NCI-H187 treated with DMSO at 0.1 percent for 48 hours (cell line): ENCODE data around the gene SLC25A33.
"Not testable (repeated sequence)": the region's sequence is repeated elsewhere in the genome, so short reads cannot be mapped to it uniquely, and the experiment has no call there.

Experiments used
- DNase-seq: peaks from one replicate; lab custom pipeline; 2025; lab: John Stamatoyannopoulos, UW

The SLC25A33 gene

DNA sequence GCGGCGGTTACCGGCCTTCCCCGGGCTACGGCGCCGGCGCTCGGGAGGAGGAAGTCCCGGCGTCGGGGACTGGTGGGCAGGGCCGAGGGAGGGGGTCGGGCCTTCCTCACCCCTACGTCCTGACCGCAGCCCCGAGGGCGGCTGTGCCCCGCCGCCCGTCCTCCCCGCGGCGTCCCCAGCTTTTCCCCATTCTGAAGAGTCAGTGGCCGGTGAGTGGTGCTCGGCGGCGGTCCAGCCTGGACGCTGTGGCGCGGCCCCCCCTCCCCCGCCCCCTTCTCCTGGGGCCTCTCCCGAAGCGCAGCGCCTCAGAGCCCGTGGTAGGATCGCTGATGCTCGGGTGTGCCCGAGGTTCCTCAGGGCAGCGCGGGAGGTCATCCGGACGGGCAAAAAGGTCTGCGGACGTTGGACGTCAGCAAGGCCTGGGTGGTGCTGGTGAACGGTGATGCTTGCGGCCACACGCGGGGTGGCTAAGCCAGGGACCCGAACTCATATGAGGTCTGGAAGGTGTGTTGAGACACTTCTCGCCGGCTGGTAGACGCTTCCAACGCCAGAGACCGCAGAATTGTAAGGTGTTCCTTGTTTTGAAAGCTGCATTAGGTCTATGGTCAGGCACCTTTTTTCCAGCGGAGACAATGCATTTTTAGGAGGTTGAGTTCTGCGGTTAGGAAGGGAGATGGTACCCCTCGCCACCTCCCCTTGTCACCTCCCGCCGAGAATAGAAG lies 725 bp downstream of the SLC25A33 start:
- DNase-seq: no peak

DNA sequence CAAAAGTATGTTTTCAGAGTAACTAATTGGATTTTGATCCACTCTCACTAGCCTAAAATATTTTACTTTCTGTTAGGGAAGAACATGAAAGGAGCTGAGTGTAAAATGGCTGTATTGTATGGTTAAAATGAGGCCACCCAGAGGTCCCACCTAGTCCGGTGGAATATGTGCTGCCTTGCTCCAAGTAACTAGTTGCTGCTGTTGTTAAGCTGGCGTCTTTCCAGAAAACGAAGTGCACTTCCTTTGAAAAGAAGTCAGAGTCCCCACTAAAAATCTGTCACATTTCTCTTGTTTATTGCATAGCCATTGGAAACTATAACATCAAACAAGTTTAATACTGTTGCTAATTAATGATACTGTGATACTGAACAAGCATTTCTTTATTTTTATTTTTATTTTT lies 3.2 kb downstream of the SLC25A33 start:
- DNase-seq: no peak

DNA sequence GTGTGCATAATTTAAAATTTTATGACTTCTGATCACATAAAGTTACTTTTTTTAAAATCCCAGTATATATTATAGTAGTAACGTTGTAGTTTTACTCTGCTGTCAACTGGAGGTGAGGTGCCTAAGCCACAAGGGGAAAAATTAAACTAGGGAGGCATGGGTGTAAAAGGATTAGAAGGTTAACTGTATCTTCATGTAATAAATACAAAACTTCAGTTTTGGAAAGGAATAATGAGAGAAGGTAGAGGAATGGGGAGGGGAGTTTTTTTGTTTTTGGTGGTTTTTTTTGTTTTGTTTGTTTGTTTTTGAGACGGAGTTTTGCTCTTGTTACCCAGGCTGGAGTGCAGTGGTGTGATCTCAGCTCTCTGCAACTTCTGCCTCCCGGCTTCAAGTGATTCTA lies 5.7 kb downstream of the SLC25A33 start:
- DNase-seq: no peak

DNA sequence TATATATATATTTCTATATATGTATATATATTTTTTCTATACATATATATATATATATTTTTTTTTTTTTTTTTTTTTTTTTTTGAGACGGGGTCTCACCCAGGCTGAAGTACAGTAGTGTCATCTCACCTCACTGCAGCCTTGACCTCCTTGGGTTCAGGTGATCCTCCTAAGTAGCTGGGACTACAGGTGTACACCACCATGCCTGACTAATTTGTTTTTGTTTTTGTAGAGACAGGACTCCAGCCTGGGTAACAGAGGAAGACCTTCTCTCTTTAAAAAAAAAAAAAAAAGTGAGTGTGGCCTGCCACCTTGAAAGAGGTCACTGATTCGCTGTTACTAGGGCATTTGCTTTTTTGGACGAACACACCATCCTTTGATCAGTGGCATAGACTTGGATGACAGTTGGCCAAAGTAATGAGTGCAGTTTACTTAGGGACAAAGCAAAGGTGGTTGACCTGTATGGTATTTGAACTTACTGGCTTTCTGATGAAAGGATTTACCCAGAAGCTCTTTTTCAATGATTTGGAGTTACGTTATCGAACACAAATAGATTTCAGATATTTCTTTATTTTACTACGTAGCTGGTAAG lies 10.8 kb downstream of the SLC25A33 start:
- no peak for DNase-seq

DNA sequence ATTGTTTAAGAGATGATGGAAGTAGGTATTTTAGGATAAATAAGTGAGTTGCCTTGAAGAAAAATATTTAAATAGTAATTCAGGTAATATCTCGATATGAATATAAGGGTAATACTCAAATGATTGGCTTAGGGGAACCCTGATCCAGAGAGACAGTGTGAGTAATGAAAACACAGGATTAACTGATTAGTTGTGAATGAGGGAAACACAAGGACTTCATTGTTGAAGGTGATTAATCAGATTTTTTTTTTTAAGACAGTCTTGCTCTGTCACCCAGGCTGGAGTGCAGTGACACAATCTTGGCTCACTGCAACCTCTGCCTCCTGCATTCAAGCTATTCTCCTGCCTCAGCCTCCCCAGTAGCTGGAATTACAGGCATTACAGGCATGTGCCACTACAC lies 12.7 kb downstream of the SLC25A33 start:
- DNase-seq: no peak

DNA sequence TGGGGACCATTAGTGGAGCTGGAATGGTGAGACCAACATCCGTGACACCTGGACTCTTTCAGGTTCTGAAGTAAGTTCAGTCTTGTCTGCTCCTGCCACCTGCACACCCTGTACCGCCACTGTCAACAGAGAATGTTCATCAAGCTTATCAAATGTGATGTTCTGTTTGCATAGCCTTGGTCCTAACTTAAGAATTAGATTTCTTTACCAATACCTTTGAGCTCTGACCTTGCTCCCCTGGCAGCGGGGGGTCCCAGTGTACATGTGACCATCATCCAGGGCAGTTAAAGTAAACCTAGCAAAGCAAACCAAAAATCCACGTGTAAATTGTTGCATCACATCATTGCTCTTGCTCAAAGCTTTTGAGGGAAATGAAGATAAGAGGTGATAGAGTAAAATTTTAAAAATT lies 14.5 kb downstream of the SLC25A33 start:
- DNase-seq: no peak

DNA sequence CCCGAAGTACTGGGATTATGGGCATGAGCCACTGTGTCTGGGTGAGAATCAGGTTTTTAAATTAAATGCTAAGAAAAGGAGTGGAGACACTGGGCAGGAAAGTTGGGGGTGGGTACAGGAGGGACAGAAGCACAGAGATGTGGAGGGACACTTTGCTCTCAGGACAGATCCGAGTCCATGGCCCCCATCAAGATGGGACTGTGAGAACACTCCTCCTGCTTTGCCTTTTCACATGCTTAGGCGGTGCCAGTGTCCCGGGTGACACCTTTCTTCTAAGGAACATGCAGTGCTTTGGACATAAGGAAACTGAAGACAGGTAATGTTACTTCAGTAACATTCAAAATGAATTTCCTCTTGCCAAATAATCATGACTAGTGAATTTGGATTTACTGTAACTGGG lies 16.7 kb downstream of the SLC25A33 start:
- no peak for DNase-seq

DNA sequence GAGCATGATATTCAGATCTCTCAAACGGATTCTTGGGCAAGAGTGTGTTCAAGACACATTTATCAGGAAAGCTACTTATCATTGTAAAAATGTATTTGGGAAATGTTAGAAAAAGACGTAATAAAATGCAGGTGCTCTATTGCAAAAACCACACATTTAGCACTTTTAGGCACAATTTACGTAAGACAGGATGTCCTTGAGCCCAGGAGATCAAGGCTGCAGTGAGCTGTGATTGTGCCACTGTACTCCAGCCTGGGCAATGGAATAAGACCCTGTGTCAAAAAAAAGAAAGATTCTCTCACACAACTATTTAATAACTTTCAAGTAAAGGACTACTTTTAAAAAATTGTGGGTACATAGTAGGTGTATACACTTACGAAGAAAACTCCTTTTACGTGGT lies 18.4 kb downstream of the SLC25A33 start:
- no peak for DNase-seq

DNA sequence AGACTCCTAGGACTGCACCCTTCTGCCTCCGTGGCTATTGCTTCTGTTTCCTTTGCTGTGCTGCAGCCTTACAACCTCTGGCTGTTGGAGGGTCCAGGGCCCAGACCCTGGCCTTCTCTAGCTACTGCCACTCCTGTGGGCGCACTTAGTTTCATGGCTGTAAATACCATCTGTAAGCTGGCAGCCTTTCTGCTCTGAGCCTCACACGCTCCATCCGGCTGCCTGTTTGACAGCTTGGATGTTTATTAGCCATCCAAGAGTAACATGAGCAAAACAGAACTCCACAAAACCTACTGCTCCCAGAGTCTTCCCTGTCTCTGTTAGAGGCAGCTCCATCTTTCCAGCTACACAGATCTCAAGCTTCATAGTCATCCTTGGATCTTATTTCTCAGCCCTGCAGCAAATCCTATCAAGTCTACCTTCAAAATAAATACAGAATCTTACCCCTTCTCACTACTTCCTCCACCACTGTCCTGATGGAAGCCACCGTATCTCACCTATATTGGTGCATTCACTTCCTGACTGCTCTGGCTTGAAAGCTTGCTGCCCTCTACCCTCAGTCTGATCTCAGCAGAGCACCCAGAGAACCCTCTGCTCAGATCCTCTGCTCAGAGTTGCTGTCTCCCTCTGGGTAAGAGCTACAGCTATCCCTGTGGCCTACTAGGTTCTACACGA lies 19.1 kb downstream of the SLC25A33 start:
- DNase-seq: no peak

DNA sequence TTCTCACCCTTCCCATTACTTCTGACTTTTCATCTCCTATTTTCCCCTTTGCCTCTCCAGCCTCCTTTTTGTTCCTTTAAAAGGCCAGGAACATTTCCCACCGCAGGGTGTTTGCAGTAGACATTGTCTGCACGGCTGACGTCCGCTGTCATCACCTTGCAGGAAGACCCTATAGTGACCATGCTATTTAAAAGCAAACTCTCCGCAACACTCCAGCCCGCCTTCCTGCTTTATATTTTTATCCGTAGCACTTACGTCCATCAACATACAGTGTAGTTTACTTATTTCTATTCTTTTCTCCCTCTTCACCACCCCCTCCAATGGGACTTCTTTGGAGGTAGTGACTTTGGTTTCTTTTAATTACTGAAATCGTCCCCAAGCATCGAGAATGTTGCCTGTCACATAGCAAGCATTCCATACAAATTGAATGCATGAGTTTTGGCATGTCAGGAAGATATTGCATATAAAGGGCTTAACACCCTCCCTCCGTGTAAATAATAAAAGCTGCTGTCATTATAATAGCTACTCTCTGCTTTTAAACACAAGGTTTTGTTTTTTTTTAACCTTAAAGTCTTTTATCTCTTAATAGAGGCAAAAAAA lies 19.8 kb downstream of the SLC25A33 start:
- DNase-seq: no peak

DNA sequence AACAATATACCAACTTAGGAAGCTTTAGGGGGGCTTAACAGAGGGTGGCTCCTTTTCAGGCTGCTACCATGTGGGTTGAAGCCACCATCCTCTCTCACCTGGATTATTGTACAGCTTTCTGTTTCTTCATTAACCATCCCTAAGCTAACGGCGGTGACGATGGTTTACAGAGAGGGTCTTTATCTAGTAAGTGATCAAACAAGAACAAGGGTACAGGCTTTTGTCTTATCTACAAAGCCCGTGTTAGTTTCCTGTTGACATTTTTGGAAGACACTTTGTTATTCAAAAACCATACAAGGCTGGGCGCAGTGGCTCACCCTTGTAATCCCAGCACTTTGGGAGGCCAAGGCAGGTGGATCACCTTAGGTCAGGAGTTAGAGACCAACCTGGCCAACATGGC lies 20.4 kb downstream of the SLC25A33 start:
- no peak for DNase-seq

DNA sequence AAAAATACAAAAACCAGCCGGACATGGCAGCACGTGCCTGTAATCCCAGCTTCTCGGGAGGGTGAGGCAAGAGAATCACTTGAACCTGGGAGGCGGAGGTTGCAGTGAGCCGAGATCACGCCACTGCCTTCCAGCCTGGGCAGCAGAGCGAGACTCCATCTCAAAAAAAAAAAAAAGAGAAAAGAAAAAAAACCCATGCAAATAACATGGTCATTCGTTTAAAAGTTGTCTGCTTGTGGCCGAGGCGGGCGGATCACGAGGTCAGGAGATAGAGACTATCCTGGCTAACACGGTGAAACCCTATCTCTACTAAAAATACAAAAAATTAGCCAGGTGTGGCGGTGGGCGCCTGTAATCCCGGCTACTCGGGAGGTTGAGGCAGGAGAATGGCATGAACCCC lies 20.8 kb downstream of the SLC25A33 start:
- not testable (repeated sequence) for DNase-seq

DNA sequence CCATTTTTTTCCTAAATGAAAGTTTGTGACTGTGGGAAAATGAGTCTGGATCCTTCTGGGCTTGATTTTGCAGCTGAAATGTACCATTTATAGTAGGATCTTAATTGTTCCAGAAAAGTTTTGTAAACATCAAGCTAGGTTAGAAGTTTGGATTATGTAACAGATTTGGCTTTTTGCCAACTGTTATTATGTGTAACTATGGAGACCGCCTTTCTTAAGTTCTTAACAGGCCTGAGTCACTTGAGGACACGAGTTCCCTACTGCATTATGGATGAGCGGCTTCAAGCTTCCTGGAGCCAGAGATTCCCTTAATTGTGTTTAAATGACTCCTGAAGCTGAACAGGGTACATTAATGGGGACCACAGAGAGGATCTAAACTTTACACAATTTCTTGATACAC lies 22.2 kb downstream of the SLC25A33 start:
- DNase-seq: peak; percentile 85

DNA sequence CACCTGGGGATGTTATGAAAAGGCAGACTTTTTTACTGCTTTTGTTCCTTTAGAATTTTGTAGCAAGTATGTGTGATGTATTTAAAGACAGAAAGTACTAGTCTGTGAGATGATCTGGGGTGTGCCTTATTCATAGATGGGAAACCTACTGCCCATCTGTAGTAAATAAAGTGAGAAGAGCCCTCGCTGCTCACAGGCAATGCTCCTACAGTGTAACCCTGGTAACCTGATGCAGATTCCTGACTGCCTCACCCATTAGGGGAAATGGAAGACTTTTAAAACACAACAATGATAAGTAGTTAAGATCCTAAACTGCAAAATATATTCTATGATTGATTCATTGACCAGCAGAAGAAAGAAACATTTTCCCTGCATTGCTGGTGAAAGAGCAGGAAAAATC lies 30.0 kb downstream of the SLC25A33 start:
- no peak for DNase-seq

DNA sequence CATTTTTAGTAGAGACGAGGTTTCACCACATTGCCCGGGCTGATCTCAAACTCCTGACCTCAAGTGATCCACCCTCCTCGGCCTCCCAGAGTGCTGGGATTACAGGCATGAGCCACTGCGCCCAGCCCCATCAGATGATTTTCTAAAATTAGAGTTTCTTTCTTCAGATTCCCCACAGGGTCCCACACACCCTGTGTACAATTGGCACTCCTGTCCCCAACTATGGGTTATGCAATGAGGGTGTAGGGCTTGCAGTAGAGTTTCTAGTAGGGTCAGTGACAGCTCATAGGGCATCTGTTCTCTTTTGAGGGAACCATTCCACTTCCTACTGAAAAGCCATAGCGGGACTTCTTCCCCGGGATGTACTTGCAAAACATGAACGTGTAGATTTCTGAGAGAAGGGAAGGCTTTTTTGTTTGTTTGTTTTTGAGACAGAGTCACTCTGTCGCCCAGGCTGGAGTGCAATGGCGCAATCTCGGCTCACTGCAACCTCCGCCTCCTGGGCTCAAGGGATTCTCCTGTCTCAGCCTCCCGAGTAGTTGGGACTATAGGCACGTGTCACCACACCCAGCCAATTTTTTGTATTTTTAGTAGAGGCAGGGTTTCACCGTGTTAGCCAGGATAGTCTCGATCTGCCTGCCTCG lies 31.7 kb downstream of the SLC25A33 start:
- not testable (repeated sequence) for DNase-seq

DNA sequence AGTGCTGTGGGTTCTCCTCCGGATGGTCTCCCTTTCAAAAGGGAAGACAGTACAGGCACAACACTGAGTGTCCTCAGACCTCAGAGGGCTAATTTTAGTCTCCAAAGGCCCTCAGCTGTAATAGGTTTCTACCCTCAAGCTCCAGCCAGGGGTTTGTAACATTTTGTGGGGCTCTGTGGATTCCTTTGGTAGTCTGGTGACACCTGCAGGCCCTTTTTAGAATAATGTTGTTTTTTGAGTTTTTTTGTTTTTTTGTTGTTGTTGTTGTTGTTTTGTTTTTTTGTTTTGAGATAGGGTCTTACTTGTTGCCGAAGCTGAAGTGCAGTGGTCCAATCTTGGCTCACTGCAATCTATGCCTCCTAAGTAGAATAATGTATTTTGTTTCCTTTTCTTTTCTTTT lies 34.5 kb downstream of the SLC25A33 start:
- DNase-seq: no peak

DNA sequence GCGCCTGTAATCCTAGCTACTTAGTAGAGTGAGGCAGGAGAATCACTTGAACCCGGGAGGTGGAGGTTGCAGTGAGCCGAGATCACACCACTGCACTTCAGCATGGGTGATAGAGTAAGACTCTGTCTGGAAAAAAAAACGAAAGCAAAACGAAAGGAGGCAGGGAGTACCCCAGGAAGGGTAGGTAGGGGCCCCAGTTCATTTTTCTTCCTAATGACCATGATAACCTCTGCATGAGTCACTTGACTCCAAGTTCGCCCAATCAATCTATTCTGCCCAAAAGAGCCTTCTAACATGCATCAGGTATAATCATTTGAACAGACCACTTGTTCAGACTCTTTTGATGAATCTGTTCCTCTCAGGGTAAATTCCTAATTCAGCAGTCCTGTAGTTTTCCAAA lies 36.2 kb downstream of the SLC25A33 start:
- DNase-seq: no peak

DNA sequence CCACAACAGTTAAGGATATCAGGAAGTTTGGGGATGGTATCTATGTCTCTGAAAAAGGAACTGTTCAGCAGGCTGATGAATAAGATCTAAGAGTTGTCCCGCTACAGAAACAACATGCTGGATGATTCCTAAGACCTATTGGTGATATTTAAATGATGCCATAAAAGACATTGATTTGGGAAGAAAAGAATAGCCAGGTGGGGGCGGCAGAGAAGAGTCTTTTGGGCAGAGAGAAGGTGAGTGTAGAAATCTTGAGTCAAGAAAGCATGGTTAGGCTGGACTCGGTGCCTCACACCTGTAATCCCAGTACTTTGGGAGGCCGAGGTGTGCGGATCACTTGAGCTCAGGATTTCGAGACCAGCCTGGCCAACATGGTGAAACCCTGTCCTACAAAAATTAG lies 37.6 kb downstream of the SLC25A33 start:
- DNase-seq: no peak

DNA sequence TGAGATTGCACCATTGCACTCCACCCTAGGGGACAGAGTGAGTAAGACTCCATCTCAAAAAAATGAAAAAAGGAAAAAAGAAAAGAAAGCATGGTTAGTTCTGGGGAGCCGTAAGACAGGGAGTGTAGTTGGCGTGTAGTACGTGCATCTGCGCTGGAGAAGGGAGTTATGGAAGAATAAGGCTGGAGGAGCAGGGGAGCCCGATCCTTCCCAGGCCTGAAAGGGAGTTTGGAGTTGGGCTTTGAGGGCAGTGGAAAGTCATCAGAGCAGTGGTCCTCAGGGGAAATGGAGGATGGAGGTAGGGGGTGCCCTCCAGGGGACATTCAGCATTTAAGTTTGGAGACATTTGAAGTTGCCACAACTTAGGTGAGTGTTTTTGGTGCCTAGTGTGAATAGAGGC lies 38.2 kb downstream of the SLC25A33 start:
- DNase-seq: no peak

DNA sequence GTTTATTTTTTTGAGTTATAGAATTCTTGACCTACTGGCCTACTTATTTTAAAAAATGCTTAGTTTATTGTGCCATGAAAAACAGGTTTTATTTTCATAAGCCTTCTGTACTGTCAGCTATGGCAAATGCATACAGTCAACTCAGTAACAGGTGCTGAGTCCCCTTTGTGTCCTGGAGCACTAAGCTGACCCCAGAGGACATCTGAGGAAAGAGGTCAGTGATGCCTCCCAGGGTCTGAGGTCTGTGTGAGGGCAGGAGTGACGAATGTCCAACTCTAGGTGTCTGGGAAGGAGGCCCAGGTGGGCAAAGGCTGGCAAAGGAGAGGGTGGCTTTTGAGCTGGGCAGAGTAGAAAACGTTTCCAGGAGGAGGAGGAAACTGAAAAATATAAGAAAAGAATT lies 41.7 kb downstream of the SLC25A33 start:
- no peak for DNase-seq

DNA sequence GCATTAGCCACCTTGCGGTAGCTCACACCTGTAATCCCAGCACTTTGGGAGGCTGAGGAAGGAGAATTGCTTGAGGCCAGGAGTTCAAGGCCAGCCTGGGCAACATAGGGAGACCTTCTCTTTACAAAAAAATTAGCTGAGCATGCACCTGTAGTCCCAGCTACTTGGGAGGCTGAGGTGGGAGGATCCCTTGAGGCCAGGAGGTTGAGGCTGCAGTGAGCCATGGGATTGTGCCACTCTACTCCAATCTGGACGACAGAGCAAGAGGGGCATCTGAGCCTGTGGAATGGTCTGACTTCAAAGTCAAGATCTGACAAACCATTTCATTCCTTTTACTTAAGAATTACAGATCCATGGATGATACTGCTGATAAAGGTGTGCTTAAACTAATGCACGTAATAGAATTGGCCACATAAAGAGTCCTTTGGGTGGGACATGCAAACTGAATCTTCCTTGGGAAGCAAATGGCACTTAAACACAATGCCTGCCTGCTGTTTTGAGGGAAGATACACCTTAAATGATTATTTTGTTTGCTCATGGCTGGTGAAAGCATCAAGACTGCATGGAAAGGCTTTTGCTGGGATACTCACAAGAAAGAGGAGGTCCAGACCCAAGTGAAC lies 47.0 kb downstream of the SLC25A33 start:
- DNase-seq: no peak

DNA sequence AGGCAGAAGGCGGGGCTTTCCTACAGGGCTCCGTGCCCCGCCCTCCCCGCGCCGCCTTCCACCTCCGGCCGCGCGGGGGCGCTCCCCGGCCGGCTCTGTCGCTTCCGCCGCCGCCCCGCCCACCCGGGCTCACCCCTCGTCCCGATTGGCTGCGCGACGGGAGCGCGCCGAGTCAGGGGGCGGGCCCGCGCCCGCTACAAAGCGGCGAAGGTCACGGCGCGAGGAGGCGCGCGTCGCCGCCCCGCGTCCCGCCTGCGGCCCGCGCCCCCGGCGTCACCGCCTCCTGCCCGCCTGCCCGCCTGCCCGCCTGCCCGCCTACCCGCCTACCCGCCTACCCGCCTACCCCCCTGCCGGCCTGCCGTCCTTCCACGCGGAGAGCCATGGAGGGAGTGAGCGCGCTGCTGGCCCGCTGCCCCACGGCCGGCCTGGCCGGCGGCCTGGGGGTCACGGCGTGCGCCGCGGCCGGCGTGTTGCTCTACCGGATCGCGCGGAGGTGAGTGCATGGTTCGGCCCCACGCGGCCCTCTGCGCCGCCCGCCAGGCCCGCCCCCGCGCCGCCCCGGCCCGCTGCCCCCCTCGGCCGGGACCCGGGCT lies 49.4 kb downstream of the SLC25A33 start, which contains the start of gene TMEM201:
Gene TMEM201, plus strand, starts transcription at position 361 of the 593 bp plus-strand sequence. Its CDS starts 20 bp downstream, at position 381.
- peak; percentile 49 for DNase-seq
